ENCODE results near the gene JMJD6.

JMJD6 gene

GRCh38 chr17:76690596-76691280 lies 35.7 kb downstream of the JMJD6 start:
- DNase-seq (ENCODE audit: low read depth) = no peak
- no peak for TF ChIP-seq CTCF (IDR thresholded peaks at IDR 0.05; ENCODE audit: control insufficient read depth, extremely low read depth, insufficient read depth)
- no peak overlapping the region for H3K4me3 ChIP-seq (ENCODE audit: low read depth, low read length)

GRCh38 chr17:76689859-76690258 lies 36.5 kb downstream of the JMJD6 start:
- no peak for TF ChIP-seq CTCF (IDR thresholded peaks at IDR 0.05; ENCODE audit: control insufficient read depth, extremely low read depth, insufficient read depth)
- H3K4me3 ChIP-seq (ENCODE audit: low read depth, low read length) = no peak overlapping the region
- no peak for DNase-seq (ENCODE audit: low read depth)

GRCh38 chr17:76688165-76688622 lies 38.2 kb downstream of the JMJD6 start:
- DNase-seq (ENCODE audit: low read depth) = no peak
- TF ChIP-seq CTCF (IDR thresholded peaks at IDR 0.05; ENCODE audit: control insufficient read depth, extremely low read depth, insufficient read depth) = no peak
- no peak overlapping the region for H3K4me3 ChIP-seq (ENCODE audit: low read depth, low read length)

- no peak for DNase-seq (ENCODE audit: low read depth)
- H3K4me3 ChIP-seq (ENCODE audit: low read depth, low read length) = no peak overlapping the region
- no peak for TF ChIP-seq CTCF (IDR thresholded peaks at IDR 0.05; ENCODE audit: control insufficient read depth, extremely low read depth, insufficient read depth)
Observed at GRCh38 chr17:76687298-76688164, 38.9 kb downstream of the JMJD6 start.

GRCh38 chr17:76686538-76687297 lies 39.7 kb downstream of the JMJD6 start:
- DNase-seq (ENCODE audit: low read depth) = no peak
- TF ChIP-seq CTCF (IDR thresholded peaks at IDR 0.05; ENCODE audit: control insufficient read depth, extremely low read depth, insufficient read depth) = no peak
- no peak overlapping the region for H3K4me3 ChIP-seq (ENCODE audit: low read depth, low read length)

GRCh38 chr17:76685846-76686245 lies 40.6 kb downstream of the JMJD6 start:
- DNase-seq (ENCODE audit: low read depth) = no peak
- H3K4me3 ChIP-seq (ENCODE audit: low read depth, low read length) = no peak overlapping the region
- no peak for TF ChIP-seq CTCF (IDR thresholded peaks at IDR 0.05; ENCODE audit: control insufficient read depth, extremely low read depth, insufficient read depth)

Data from LNCaP clone FGC (cell line).